ENCODE results near the gene MEF2B. TPM values are rescaled to one million over a fixed set of nuclear protein-coding genes. Genes with fewer than 3 reads are reported as not detected.

MEF2B gene
- total RNA-seq, 4 donors from 2014 or later = 0.49 to 2.2 (median 0.84) TPM; not detected in 1

DNA sequence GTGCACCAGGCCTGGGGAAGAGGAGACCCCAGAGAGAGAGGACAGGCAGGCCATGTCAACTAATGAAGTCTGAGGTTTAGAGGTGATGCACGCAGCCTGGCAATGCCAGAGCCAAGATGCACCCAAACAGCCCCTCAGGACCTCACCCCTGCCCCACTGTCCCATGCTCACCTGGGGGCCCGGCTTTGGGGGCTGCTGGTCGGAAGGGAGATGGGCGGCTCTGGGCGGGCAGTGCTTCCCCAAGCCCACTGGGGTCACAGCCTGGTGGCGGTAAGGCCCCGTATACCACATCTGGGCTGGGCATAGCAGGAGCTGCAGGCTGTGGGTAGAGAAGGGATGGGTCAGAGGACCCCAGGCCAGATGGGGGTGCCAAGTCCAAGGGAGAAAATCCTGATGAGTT is 23.2 kb downstream of the MEF2B start:
- no peak overlapping the region for H3K4me3 ChIP-seq (ENCODE audit: low read depth, poor library complexity, severe bottlenecking)
- no peak for DNase-seq (ENCODE audit: low spot score in 2 of 2)
- WGBS, 2 donors = 95 to 96% methylated on average over 7 of the region's 7 CpGs
- intact Hi-C loops (cut with DNase I; ENCODE audit: low total_unique reads) = loop anchor here (5.0 kb wide), 1 partner anchor 195 kb away; no protein-coding TSS in a partner anchor
- TF ChIP-seq POLR2A (IDR thresholded peaks at IDR 0.05) = no peak
- TF ChIP-seq, protein P1, sequence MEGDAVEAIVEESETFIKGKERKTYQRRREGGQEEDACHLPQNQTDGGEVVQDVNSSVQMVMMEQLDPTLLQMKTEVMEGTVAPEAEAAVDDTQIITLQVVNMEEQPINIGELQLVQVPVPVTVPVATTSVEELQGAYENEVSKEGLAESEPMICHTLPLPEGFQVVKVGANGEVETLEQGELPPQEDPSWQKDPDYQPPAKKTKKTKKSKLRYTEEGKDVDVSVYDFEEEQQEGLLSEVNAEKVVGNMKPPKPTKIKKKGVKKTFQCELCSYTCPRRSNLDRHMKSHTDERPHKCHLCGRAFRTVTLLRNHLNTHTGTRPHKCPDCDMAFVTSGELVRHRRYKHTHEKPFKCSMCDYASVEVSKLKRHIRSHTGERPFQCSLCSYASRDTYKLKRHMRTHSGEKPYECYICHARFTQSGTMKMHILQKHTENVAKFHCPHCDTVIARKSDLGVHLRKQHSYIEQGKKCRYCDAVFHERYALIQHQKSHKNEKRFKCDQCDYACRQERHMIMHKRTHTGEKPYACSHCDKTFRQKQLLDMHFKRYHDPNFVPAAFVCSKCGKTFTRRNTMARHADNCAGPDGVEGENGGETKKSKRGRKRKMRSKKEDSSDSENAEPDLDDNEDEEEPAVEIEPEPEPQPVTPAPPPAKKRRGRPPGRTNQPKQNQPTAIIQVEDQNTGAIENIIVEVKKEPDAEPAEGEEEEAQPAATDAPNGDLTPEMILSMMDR (IDR thresholded peaks at IDR 0.05) = no peak

DNA sequence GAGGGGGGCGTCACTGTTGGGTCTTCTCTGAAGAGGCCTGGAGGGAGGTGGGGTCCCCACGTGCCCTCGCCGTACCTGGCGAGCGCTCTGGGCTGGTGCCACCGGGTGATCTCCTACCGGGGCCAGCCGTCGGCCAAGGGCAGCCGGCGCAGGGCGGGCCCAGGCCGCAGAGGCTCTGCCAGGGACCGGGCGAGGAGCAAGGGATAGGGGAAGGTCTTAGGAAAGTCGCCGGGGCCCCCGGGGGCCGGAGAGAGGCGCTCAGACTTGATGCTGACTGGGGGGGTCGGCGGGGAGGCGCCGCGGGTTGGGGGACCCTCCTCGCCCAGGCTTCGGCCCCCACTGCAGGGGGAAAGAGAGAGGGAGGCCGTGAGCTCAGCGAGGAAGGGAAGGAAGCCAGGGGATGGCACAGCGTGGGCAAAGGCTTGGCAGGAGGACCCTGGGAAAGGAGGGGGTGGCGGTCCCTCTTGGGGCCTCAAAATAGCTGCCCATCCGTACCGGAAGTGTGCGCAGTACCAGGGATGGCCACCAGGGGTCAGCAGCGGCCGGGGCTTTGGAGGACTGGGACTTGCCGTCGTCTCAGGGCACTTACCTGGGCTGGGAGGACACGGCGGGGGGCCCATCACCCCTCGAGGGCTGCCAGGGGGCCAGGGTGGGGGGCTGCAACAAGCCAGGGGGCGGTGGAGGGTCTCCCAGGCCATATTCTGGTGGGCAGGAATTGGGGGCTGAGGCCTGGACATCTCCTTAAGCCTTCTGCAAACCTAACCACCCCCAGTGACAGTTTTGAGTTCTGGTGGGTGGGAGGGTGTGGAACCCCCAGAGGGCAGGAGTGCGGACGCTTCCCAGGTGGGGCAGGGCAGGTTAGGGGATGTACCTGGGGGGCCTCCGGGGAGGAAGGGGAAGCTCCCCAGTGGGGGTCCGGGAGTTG is 24.1 kb downstream of the MEF2B start:
- intact Hi-C loops (cut with DNase I; ENCODE audit: low total_unique reads) = loop anchor here (5.0 kb wide), 1 partner anchor 196 kb away; no protein-coding TSS in a partner anchor
- TF ChIP-seq, protein P1 (IDR thresholded peaks at IDR 0.05) = peak in 1 of 3 donors; percentile 85
- TF ChIP-seq POLR2A (IDR thresholded peaks at IDR 0.05) = no peak
- DNase-seq (ENCODE audit: low spot score in 2 of 2) = peak; percentile 66 to 97
- whole genome bisulfite sequencing, 2 donors = 31 to 34% methylated on average over 38 to 45 of the region's 47 CpGs
- no peak overlapping the region for H3K4me3 ChIP-seq (ENCODE audit: low read depth, poor library complexity, severe bottlenecking)

DNA sequence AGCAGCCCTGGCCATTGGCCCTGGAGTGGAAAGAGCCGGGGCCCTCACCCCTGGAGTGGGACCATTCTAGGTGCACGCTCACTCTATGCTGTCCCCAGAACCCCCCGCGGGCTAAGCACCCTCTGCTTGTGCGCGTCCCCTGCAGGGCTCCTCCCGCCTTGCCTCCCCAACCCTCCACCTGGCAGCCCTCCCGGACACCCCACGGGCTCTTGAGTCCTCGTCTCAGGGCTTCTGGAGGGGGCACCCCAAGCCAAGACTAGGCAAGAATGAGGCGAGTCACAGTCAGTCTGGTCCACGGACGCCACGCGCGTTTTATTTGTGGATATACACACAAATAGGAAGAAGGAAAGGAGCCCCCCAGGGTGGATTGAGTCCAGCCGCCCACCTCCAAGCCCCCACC is 24.8 kb downstream of the MEF2B start:
- 79 to 85% methylated on average over 15 to 16 of the region's 17 CpGs for WGBS, 2 donors
- no peak for DNase-seq (ENCODE audit: low spot score in 2 of 2)
- intact Hi-C loops (cut with DNase I; ENCODE audit: low total_unique reads) = loop anchor here (5.0 kb wide), 1 partner anchor 197 kb away; no protein-coding TSS in a partner anchor
- H3K4me3 ChIP-seq (ENCODE audit: low read depth, poor library complexity, severe bottlenecking) = no peak overlapping the region
- no peak for TF ChIP-seq POLR2A (IDR thresholded peaks at IDR 0.05)
- TF ChIP-seq, protein P1 (IDR thresholded peaks at IDR 0.05) = no peak

DNA sequence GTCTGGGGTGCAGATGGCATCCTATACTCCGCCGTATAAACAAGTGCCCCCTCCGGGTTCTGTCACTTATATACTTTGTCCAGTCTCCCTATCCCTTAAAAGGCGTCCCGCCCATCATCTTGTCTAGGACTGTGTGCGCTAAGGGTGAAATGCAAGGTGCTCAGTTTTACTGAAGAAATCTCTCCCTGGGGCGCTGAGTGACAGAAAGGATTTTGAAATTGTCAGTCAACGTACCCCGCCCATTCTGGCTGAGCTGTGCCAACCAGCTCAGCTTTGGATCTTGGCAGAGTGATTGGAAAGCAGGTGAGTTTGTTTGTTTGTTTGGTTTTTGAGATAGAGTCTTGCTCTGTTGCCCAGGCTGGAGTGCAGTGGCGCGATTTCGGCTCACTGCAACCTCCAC is 27.7 kb downstream of the MEF2B start:
- no peak for TF ChIP-seq POLR2A (IDR thresholded peaks at IDR 0.05)
- no peak for DNase-seq (ENCODE audit: low spot score in 2 of 2)
- 73 to 75% methylated on average over 12 of the region's 12 CpGs for WGBS, 2 donors
- no peak overlapping the region for H3K4me3 ChIP-seq (ENCODE audit: low read depth, poor library complexity, severe bottlenecking)
- intact Hi-C loops (cut with DNase I; ENCODE audit: low total_unique reads) = no loop called here

DNA sequence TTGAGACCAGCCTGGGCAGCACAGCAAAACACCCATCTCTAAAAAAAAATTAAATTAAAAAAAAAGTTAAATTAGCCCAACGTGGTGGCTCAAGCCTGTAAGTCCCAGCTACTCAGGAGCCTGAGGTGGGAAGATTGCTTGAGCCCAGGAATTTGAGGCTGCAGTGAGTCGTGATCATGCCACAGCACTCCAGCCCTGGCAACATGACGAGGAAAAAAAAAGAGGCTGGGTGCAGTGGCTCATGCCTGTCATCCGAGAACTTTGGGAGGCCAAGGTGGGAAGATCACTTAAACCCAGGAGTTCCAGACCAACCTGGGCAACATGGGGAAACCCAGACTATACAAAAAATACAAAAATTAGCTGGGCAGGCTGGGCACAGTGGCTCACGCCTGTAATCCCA is 29.6 kb downstream of the MEF2B start:
- TF ChIP-seq, protein P1 (IDR thresholded peaks at IDR 0.05) = no peak
- TF ChIP-seq POLR2A (IDR thresholded peaks at IDR 0.05) = no peak
- no peak overlapping the region for H3K4me3 ChIP-seq (ENCODE audit: low read depth, poor library complexity, severe bottlenecking)
- no peak for DNase-seq (ENCODE audit: low spot score in 2 of 2)
- 58 to 63% methylated on average over 5 of the region's 5 CpGs for WGBS, 2 donors
- intact Hi-C loops (cut with DNase I; ENCODE audit: low total_unique reads) = no loop called here

DNA sequence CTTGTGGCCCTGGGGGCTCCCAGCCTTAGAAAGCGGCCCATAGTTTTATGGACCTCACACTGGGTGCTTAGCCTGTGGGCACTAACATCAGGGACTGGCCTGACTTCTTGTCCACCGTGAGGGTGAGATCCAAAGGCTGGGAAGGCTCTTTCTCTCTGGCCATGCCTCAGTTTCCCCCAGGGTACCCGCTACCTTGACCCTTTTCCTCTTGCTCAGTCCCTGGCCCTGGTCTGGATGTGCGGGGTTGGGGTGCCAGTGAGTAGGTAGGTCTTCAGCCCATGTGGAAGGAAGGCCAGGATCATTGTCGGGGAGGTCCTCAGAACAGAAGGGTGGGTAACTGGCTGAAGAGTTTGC is 30.2 kb downstream of the MEF2B start:
- TF ChIP-seq POLR2A (IDR thresholded peaks at IDR 0.05) = no peak
- TF ChIP-seq, protein P1 (IDR thresholded peaks at IDR 0.05) = no peak
- intact Hi-C loops (cut with DNase I; ENCODE audit: low total_unique reads) = no loop called here
- 49 to 52% methylated on average over 5 of the region's 5 CpGs for WGBS, 2 donors

More for the DNA sequence above, 30.2 kb downstream of the MEF2B start:
- no peak overlapping the region for H3K4me3 ChIP-seq (ENCODE audit: low read depth, poor library complexity, severe bottlenecking)
- DNase-seq (ENCODE audit: low spot score in 2 of 2) = no peak

Data from lower leg skin (tissue), 4 donors.